ENCODE data around the gene CDH1. TPM values are rescaled to one million over a fixed set of nuclear protein-coding genes. Genes with fewer than 3 reads are reported as not detected.

CDH1 gene
- total and polyA plus RNA-seq, 2 donors from 2014 or later, result 47.0 to 149 TPM

DNA sequence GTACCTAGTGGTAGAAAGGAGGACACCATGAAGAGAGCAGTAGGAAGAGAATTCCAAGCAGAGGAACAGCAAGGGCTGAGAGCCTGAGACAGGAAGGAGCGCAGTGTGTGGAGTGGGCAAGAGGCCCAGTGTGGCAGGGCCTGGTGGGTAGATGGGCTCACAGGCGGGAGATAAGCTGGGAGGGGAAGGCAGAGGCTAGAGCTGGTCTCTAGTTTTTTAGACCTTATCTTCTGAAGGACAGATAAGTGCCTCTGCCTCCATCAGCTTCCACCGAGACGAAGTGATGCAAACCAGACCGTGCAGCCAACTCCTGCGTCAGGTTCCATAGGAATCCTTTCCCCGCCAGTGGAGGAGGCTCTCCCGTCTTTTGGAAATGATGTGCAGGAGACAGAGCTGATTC is 33.6 kb downstream of the CDH1 start:
- DNase-seq (no peak), FAIRE-seq (no peak)
- H3K9ac ChIP-seq (ENCODE audit: low read length in 3 of 3), result no peak overlapping the region
- H3K27ac ChIP-seq (ENCODE audit: low read depth in 2 of 2, low read length in 2 of 2), result no peak overlapping the region
- intact Hi-C loops (cut with DNase I), result no loop called here
- H3K9me3 ChIP-seq (ENCODE audit: control insufficient read depth in 2 of 3, insufficient read depth in 1 of 3, low read length in 3 of 3), result no peaks in the 10 kb centered on the region
- H3K27me3 ChIP-seq (ENCODE audit: control insufficient read depth, insufficient read depth, low read length), result no peaks in the 10 kb centered on the region
- no peak overlapping the region for H3K4me3 ChIP-seq (ENCODE audit: low read length in 3 of 3)
- H3K4me1 ChIP-seq (ENCODE audit: control insufficient read depth in 2 of 3, insufficient read depth in 2 of 3, low read depth in 1 of 3, low read length in 3 of 3), result no peaks in the 10 kb centered on the region
- no peaks in the 10 kb centered on the region for H3K36me3 ChIP-seq (ENCODE audit: control insufficient read depth in 2 of 3, insufficient read depth in 3 of 3, low read length in 3 of 3)
- TF ChIP-seq, protein P1, sequence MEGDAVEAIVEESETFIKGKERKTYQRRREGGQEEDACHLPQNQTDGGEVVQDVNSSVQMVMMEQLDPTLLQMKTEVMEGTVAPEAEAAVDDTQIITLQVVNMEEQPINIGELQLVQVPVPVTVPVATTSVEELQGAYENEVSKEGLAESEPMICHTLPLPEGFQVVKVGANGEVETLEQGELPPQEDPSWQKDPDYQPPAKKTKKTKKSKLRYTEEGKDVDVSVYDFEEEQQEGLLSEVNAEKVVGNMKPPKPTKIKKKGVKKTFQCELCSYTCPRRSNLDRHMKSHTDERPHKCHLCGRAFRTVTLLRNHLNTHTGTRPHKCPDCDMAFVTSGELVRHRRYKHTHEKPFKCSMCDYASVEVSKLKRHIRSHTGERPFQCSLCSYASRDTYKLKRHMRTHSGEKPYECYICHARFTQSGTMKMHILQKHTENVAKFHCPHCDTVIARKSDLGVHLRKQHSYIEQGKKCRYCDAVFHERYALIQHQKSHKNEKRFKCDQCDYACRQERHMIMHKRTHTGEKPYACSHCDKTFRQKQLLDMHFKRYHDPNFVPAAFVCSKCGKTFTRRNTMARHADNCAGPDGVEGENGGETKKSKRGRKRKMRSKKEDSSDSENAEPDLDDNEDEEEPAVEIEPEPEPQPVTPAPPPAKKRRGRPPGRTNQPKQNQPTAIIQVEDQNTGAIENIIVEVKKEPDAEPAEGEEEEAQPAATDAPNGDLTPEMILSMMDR (IDR thresholded peaks at IDR 0.05; ENCODE audit: borderline replicate concordance, extremely low read depth, insufficient read depth), result no peak

DNA sequence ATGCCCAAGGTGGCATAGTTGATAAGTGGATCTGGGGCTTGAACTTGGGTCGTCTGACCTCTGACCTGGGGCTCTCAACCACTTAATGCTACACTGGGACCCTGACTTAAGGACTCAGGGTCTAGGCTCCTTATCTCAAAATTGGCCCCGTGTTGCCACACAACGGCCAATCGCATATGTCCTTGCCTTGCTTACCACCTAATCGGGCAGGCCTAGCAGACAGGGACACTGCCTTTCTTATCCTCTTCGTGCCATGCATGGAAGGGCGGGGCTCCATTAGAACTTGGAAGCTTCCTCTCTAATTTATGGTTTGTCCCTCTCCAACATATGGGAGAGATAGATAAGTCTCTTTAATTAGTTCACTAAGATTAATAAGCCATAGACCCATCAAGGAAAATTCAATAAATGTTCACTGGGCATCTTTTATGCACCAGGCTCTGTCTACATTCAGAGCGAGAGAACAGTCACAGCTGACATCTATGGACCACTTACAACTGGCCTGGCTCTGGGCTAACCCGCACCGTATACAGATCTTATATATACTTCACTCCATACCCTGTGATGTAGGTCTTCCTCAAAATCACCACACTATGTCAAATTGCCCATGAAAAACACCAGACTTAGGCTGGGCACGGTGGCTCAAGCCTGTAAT is 35.1 kb downstream of the CDH1 start:
- DNase-seq (no peak), FAIRE-seq (no peak)
- Histone ChIP-seq H3K27me3 (ENCODE audit: control insufficient read depth, insufficient read depth, low read length) (no peaks in the 10 kb centered on the region), H3K4me1 (ENCODE audit: control insufficient read depth in 2 of 3, insufficient read depth in 2 of 3, low read depth in 1 of 3, low read length in 3 of 3) (peaks cover 0 to 4% (median 0%) of the 10 kb centered on the region in 3 donors), H3K27ac (ENCODE audit: low read depth in 2 of 2, low read length in 2 of 2) (no peak overlapping the region), H3K9ac (ENCODE audit: low read length in 3 of 3) (no peak overlapping the region), H3K9me3 (ENCODE audit: control insufficient read depth in 2 of 3, insufficient read depth in 1 of 3, low read length in 3 of 3) (no peaks in the 10 kb centered on the region), H3K4me3 (ENCODE audit: low read length in 3 of 3) (no peak overlapping the region), H3K36me3 (ENCODE audit: control insufficient read depth in 2 of 3, insufficient read depth in 3 of 3, low read length in 3 of 3) (no peaks in the 10 kb centered on the region)
- TF ChIP-seq, protein P1 (IDR thresholded peaks at IDR 0.05; ENCODE audit: borderline replicate concordance, extremely low read depth, insufficient read depth), result no peak
- intact Hi-C loops (cut with DNase I), result no loop called here

DNA sequence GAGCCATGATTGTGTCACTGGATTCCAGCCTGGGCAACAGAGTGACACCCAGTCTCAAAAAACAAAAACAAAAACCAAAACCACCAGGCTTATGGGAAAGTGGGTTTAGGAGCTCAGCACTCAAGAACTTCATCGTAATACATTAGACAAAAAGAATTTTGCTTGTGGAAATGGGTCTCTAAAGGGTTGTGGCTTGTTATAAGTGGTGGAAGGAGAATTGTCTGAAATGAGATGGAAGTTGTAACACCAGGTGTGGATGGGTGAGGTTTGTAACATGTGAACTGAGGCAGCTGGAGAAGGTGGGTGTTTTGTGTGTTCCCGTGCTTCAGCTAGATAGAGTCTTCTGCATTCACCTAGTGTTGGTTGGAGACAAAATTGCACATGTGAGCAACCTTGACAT is 35.8 kb downstream of the CDH1 start:
- H3K9ac ChIP-seq (ENCODE audit: low read length in 3 of 3), result no peak overlapping the region
- no peaks in the 10 kb centered on the region for H3K9me3 ChIP-seq (ENCODE audit: control insufficient read depth in 2 of 3, insufficient read depth in 1 of 3, low read length in 3 of 3)
- no peak overlapping the region for H3K4me3 ChIP-seq (ENCODE audit: low read length in 3 of 3)
- TF ChIP-seq, protein P1 (IDR thresholded peaks at IDR 0.05; ENCODE audit: borderline replicate concordance, extremely low read depth, insufficient read depth), result no peak
- H3K27me3 ChIP-seq (ENCODE audit: control insufficient read depth, insufficient read depth, low read length), result no peaks in the 10 kb centered on the region
- DNase-seq (no peak), FAIRE-seq (no peak)
- intact Hi-C loops (cut with DNase I), result no loop called here
- no peak overlapping the region for H3K27ac ChIP-seq (ENCODE audit: low read depth in 2 of 2, low read length in 2 of 2)
- H3K4me1 ChIP-seq (ENCODE audit: control insufficient read depth in 2 of 3, insufficient read depth in 2 of 3, low read depth in 1 of 3, low read length in 3 of 3), result peaks cover 0 to 4% (median 0%) of the 10 kb centered on the region in 3 donors
- H3K36me3 ChIP-seq (ENCODE audit: control insufficient read depth in 2 of 3, insufficient read depth in 3 of 3, low read length in 3 of 3), result no peaks in the 10 kb centered on the region

Measured in kidney (tissue), 14 donors.